ENCODE measurements around the gene LUZP1. TPM values are rescaled to one million over a fixed set of nuclear protein-coding genes. Genes with fewer than 3 reads are reported as not detected.

Gene LUZP1
- polyA plus RNA-seq, 3 donors: 31.4 to 36.7 (median 32.2) TPM

GRCh38 chr1:23159963-23160877, 8.4 kb downstream of the LUZP1 start:
- DNase-seq: no peak

- DNase-seq: no peak
Observed at GRCh38 chr1:23156940-23157339, 11.7 kb downstream of the LUZP1 start.

- DNase-seq: no peak
Observed at GRCh38 chr1:23152966-23153684, 15.5 kb downstream of the LUZP1 start.

GRCh38 chr1:23150742-23151141, 17.9 kb downstream of the LUZP1 start:
- no peak for DNase-seq

GRCh38 chr1:23150125-23150524, 18.5 kb downstream of the LUZP1 start:
- no peak for DNase-seq

- no peak for DNase-seq
Observed at GRCh38 chr1:23149114-23149513, 19.5 kb downstream of the LUZP1 start.

- no peak for DNase-seq
Observed at GRCh38 chr1:23148084-23148483, 20.6 kb downstream of the LUZP1 start.

DNA sequence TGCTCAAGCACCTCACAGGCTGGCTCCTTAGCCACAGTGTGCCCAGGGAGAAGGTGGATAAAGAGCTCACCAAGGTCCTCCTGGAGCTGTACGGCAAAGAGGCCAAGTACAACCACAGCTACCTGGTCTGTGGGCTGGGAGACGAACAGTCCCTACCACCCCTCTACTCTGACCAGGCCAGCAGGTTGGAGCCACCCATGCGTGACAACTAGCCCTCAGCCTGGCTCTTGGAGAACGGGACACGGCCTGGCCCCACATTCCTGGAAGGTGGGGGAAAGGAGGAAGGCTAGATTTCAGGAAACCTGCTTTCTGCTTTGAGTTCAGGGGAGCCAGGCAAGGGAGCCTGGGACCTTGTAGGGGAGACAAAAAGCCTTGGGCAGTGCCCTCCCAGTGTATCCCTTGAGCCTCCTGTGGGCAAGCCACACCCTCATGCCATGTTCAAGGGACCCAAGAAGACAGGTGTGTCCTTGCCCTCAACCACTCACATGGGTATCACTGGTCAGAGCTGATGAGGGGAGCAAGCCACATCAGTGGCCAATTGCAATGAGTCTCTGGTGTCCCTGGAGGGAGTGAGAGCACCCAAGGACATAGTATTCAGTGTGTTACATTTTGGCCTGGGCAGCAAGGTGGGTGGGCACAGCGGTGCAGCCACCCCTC, 27.6 kb downstream of the LUZP1 start:
- DNase-seq: no peak

GRCh38 chr1:23135268-23135667, 33.4 kb downstream of the LUZP1 start:
- DNase-seq: no peak

DNA sequence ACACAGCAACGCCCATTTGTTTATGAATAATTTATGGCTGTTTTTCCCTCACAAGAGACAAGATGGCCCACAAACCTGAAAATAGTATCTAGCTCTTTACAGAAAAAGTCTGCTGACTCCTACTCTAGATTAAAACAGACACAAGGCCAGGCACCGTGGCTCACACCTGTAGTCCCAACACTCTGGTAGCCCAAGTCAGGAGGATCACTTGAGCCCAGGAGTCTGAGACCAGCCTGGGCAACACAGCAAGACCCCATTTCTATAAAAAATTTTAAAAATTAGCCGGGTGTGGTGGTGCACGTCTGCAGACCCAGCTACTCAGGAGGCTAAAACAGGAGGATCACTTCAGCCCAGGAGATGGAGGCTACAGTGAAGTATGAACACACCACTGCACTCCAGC, 34.6 kb downstream of the LUZP1 start:
- DNase-seq: no peak

- no peak for DNase-seq
Observed at GRCh38 chr1:23133587-23133986, 35.1 kb downstream of the LUZP1 start.

GRCh38 chr1:23132033-23132432, 36.6 kb downstream of the LUZP1 start:
- no peak for DNase-seq

- DNase-seq: no peak
Observed at GRCh38 chr1:23129846-23130245, 38.8 kb downstream of the LUZP1 start.

- no peak for DNase-seq
Observed at GRCh38 chr1:23126801-23127200, 41.9 kb downstream of the LUZP1 start.

DNA sequence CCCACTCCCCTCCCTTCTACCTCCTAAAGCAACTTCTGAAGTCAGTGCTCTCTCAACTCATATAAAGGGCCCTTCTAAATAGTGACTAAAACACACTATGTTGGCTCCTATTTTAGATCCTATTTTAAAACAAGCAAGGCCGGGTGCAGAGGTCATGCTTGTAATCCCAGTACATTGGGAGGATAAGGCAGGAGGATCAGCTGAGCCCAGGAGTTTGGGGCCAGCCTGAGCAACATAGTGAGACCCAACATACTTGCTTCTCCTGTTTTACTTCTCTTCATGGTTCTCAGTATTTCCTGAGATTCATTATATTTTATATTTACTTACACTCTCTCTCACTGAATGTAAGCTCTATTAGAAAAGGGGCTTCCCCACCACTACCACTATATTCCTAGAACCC, 42.5 kb downstream of the LUZP1 start:
- DNase-seq: no peak

GRCh38 chr1:23125489-23125888, 43.2 kb downstream of the LUZP1 start:
- no peak for DNase-seq

DNA sequence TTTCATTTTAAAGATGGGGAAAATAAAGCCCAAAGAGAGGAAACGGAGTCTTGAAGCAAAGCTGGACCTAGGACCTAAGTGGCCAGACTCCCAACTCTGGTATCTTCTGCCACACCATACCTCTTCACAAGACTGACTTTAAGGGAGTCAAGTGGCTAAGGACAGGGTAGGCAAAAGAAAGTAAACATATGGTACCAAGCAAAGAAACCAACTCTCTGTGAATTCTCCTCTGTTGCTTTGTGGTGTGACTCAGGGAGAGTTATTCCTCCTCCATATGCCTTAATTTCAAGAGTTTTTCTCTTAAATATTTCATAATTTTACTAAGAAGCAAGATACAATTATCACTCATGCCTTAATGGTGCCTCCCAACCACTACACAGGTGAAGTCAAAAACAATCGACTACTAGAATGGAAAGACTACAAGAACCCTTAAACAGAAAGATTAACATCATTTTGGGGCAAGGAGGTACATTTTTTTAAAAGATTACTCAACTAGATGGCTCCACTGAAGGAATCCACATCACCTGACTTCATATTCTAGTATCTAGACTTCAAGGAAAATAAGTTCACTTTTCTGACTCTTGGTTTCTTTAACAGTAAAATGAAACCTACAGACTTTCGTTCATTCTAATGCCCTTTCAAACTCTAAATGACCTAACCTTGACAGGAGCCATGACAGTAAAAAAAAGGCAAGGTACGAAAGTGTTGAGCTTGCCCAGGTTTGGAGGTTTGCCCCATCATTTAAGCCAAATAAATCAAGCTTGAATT, 44.2 kb downstream of the LUZP1 start:
- DNase-seq: no peak

GRCh38 chr1:23123528-23123927, 45.1 kb downstream of the LUZP1 start:
- no peak for DNase-seq

- no peak for DNase-seq
Observed at GRCh38 chr1:23122796-23123195, 45.9 kb downstream of the LUZP1 start.

GRCh38 chr1:23122023-23122748, 46.5 kb downstream of the LUZP1 start:
- peak; percentile 45 for DNase-seq

- DNase-seq: no peak
Observed at GRCh38 chr1:23120383-23120782, 48.3 kb downstream of the LUZP1 start.

All from renal pelvis (tissue), 4 donors.